Upper lobe of left lung (tissue), 6 donors: ENCODE data around the gene FILIP1L. TPM values are rescaled to one million over a fixed set of nuclear protein-coding genes. Genes with fewer than 3 reads are reported as not detected.

Experiments used
- ATAC-seq, 2 donors: fragments of 200-7000 bp; cut with Tn5 transposase; one replicate each; pipeline ENCODE4 v1.9.1; 2022; ENCODE audit warnings: mild to moderate bottlenecking in 2 of 2, moderate library complexity in 2 of 2; ENCODE audit not compliant: low FRiP score in 2 of 2
- DNase-seq, 2 donors: peaks; one replicate each; pipeline ENCODE4 v3.0.0-alpha.2; 2019 to 2020
- H3K27ac ChIP-seq, 4 donors: fragments of 200-600 bp; sonication (generic); one replicate each; pipeline ENCODE4 v1.5.1; 2016 to 2019
- H3K27me3 ChIP-seq, 4 donors: fragments of 200-600 bp; sonication (generic); one replicate each; pipeline ENCODE4 v1.5.1; 2017 to 2019
- H3K36me3 ChIP-seq, 4 donors: fragments of 200-600 bp; sonication (generic); one replicate each; pipeline ENCODE4 v1.5.1; 2016 to 2019
- H3K4me1 ChIP-seq, 4 donors: fragments of 200-600 bp; sonication (generic); one replicate each; pipeline ENCODE4 v1.5.1; 2018 to 2019
- H3K4me3 ChIP-seq, 4 donors: fragments of 200-600 bp; sonication (generic); one replicate each; pipeline ENCODE4 v1.5.1; 2017 to 2019; ENCODE audit warnings: mild to moderate bottlenecking in 2 of 4, moderate library complexity in 1 of 4
- H3K9me3 ChIP-seq, 4 donors: fragments of 200-600 bp; sonication (generic); one replicate each; pipeline ENCODE4 v1.5.1; 2018 to 2019
- CTCF ChIP-seq, 6 experiments: fragments of 450-650 bp in 4 of 6; fragments of 200-600 bp in 2 of 6; sonication (generic) in 2 of 6; IDR thresholded peaks; one replicate each; pipeline ENCODE4 v1.5.1; 2016 to 2019; ENCODE audit warnings: antibody characterized with exemption in 6 of 6
- EP300 ChIP-seq, 4 donors: sonication (generic); formaldehyde crosslinking; IDR thresholded peaks; one replicate each; pipeline ENCODE4 v1.5.1; 2017; ENCODE audit warnings: antibody characterized with exemption in 4 of 4, control low read depth in 2 of 4
- POLR2A ChIP-seq, 4 donors: fragments of 450-650 bp; IDR thresholded peaks; one replicate each; pipeline ENCODE4 v1.5.1; 2016 to 2017; ENCODE audit warnings: antibody characterized with exemption in 4 of 4, mild to moderate bottlenecking in 2 of 4
- POLR2AphosphoS5 ChIP-seq, 2 donors: sonication (generic); formaldehyde crosslinking; IDR thresholded peaks; one replicate each; pipeline ENCODE4 v1.5.1; 2017; ENCODE audit warnings: antibody characterized with exemption in 2 of 2
- WGBS, 2 donors: methylation state at CpG; one replicate each; pipeline ENCODE4 v1.1.5; 2017 to 2018; 5-methylcytosine and 5-hydroxymethylcytosine counted together
- total RNA-seq, 6 donors: library from RNA; depleted of rRNA in 4 of 6; stranded (reverse); fragments of >200 nt in 4 of 6; gene quantifications; one replicate each; pipeline versions ENCODE4 v1.1.0 to v1.2.1, GENCODE V29; 2016 to 2021
- donor health status: DM: no; HTN: no; CAD: no; lungs with moderate emphysema.
- donor health status: DM: no; HTN: yes; CAD: no; lungs with severe emphysema.

Gene FILIP1L
- total RNA-seq, 6 donors from 2014 or later: 19.4 to 38.2 (median 25.9) TPM

DNA sequence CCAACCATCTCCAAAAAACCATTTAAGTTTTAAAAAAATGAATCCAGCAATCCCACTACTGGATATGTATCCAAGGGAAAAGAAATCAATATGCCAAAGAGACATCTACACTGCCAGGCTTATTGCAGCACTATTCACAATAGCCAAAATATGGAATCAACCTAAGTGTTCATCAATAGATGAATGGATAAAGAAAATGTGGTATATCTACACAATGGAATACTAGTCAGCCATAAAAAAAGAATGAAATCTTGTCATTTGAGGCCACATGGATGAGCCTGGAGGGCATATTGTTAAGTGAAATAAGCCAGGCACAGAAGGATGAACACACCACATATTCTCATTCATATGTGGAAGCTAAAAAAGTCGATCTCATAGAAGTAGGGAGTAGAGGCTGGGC, 136.1 kb downstream of the FILIP1L start:
- H3K9me3 ChIP-seq: no peaks in the 10 kb centered on the region
- H3K4me1 ChIP-seq: no peaks in the 10 kb centered on the region
- no peaks in the 10 kb centered on the region for H3K27me3 ChIP-seq
- WGBS, 2 donors: 91 to 94% methylated on average over 1 of the region's 1 CpG
- no peak for DNase-seq
- no peak overlapping the region for H3K4me3 ChIP-seq
- TF ChIP-seq EP300 (IDR thresholded peaks at IDR 0.05) (no peak), CTCF (IDR thresholded peaks at IDR 0.05) (no peak), POLR2A (IDR thresholded peaks at IDR 0.05) (no peak), POLR2AphosphoS5 (IDR thresholded peaks at IDR 0.05) (no peak)
- H3K36me3 ChIP-seq: no peaks in the 10 kb centered on the region
- H3K27ac ChIP-seq: no peak overlapping the region
- no peak for ATAC-seq

DNA sequence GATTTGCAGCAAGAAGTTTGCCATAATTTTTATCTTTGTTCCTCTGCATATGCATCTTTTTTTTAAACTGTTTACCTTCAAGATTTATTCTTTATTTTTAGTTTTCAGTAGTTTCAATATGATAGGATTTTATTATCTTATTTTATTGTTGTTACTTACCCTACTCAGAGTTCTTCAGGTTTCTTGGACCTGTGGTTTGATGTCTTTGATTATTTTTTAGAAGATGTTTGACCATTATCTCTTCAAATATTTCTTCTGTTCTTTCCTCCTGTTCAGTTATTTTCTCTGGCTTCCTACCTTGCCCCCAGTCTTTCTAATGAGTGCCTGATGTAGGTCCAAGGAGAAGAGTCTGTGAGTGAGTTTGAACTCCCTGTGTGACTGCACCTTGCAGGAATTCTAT, 137.7 kb downstream of the FILIP1L start:
- no peaks in the 10 kb centered on the region for H3K27me3 ChIP-seq
- no peaks in the 10 kb centered on the region for H3K9me3 ChIP-seq
- H3K27ac ChIP-seq: no peak overlapping the region
- H3K4me1 ChIP-seq: no peaks in the 10 kb centered on the region
- DNase-seq (no peak), ATAC-seq (no peak)
- TF ChIP-seq POLR2AphosphoS5 (IDR thresholded peaks at IDR 0.05) (no peak), POLR2A (IDR thresholded peaks at IDR 0.05) (no peak), EP300 (IDR thresholded peaks at IDR 0.05) (no peak), CTCF (IDR thresholded peaks at IDR 0.05) (no peak)
- no peak overlapping the region for H3K4me3 ChIP-seq
- H3K36me3 ChIP-seq: no peaks in the 10 kb centered on the region

- H3K4me3 ChIP-seq: no peak overlapping the region
- no peak for DNase-seq
- no peaks in the 10 kb centered on the region for H3K4me1 ChIP-seq
- H3K27ac ChIP-seq: no peak overlapping the region
- TF ChIP-seq EP300 (IDR thresholded peaks at IDR 0.05) (no peak), POLR2AphosphoS5 (IDR thresholded peaks at IDR 0.05) (no peak), POLR2A (IDR thresholded peaks at IDR 0.05) (no peak), CTCF (IDR thresholded peaks at IDR 0.05) (no peak)
- WGBS, 2 donors: 74 to 82% methylated on average over 2 of the region's 2 CpGs
- no peak for ATAC-seq
- no peaks in the 10 kb centered on the region for H3K36me3 ChIP-seq
- no peaks in the 10 kb centered on the region for H3K9me3 ChIP-seq
- no peaks in the 10 kb centered on the region for H3K27me3 ChIP-seq
These were observed 139.3 kb downstream of the FILIP1L start for GRCh38 chr3:99974989-99975388.

DNA sequence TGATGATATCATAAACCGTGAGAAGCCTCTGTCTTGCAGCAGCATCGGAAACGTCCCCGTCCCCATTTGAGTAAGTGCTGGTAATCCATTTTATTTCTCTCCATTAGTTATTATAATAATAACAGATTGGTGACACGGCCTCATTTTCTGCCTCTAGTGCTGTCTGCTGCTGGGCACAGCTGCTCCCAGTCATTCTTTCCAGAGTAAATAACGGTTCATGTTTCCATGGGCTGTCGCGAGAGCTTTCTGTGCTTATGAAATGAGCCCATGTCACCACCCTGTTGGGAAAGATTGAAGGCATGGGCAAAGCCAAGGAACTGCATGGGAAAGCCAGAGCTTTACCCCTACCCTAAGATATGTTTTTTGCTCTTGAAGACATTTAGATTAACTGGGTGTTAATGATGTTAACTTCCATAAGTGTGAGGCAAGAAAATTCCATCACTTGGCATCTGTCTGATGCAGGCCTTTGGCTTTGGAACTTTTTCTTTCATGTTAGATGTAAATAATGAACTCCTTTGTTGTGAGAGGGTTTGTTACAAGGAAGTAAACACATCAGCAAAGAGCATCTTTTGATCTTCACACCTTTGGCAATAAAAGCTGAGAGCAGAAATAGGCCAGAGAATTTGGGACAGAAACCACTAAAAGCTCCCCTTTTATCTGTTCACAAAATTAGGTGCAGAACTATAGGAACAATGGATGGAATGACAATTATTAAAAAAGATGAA, 141.8 kb downstream of the FILIP1L start:
- H3K9me3 ChIP-seq: no peaks in the 10 kb centered on the region
- WGBS, 2 donors: 74 to 81% methylated on average over 8 of the region's 8 CpGs
- no peak for DNase-seq
- H3K27ac ChIP-seq: no peak overlapping the region
- TF ChIP-seq POLR2AphosphoS5 (IDR thresholded peaks at IDR 0.05): no peak
- no peak for TF ChIP-seq CTCF (IDR thresholded peaks at IDR 0.05)
- no peak for TF ChIP-seq POLR2A (IDR thresholded peaks at IDR 0.05)
- no peak for TF ChIP-seq EP300 (IDR thresholded peaks at IDR 0.05)
- H3K4me3 ChIP-seq: no peak overlapping the region
- no peaks in the 10 kb centered on the region for H3K36me3 ChIP-seq
- ATAC-seq: no peak
- no peaks in the 10 kb centered on the region for H3K4me1 ChIP-seq
- no peaks in the 10 kb centered on the region for H3K27me3 ChIP-seq

DNA sequence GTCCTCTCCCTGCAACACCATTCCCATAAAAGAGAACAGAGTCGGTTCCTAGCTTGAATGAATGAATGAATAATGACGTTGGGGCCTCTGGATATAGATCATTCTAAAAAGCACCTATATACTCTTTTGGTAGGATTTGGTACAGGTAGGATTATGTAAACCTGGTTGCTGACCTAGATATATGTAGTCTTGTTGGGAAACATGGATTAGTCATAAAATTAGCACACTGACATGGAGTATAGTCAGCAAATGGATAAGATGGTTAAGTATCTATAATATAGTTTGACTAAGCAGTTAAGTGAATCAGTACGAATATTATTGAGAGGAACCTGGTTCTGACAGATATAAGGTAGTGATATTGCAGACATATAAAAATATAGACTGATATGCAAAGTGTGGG, 142.5 kb downstream of the FILIP1L start:
- no peaks in the 10 kb centered on the region for H3K36me3 ChIP-seq
- no peak for ATAC-seq
- H3K9me3 ChIP-seq: no peaks in the 10 kb centered on the region
- H3K27ac ChIP-seq: no peak overlapping the region
- H3K27me3 ChIP-seq: no peaks in the 10 kb centered on the region
- H3K4me3 ChIP-seq: no peak overlapping the region
- 89 to 94% methylated on average over 3 of the region's 3 CpGs for WGBS, 2 donors
- DNase-seq: no peak
- TF ChIP-seq EP300 (IDR thresholded peaks at IDR 0.05) (no peak), POLR2A (IDR thresholded peaks at IDR 0.05) (no peak), POLR2AphosphoS5 (IDR thresholded peaks at IDR 0.05) (no peak), CTCF (IDR thresholded peaks at IDR 0.05) (no peak)
- no peaks in the 10 kb centered on the region for H3K4me1 ChIP-seq
